CD8-positive, alpha-beta memory T cell (primary cell): ENCODE data around the gene SOCS4. TPM values are rescaled to one million over a fixed set of nuclear protein-coding genes. Genes with fewer than 3 reads are reported as not detected.

Experiments
- CTCF ChIA-PET: fragments of 350-600 bp; sonication (Branson Sonifier 250); formaldehyde crosslinking; loops from one replicate; lab custom pipeline; 2021; ENCODE audit warnings: antibody characterized with exemption; lab: Charles Lee
- POLR2A ChIA-PET: fragments of 350-600 bp; sonication (Branson Sonifier 250); formaldehyde crosslinking; loops from one replicate; lab custom pipeline; 2021; ENCODE audit warnings: antibody characterized with exemption; lab: Charles Lee
- DNase-seq, 5 donors: peaks; one replicate each; pipeline versions ENCODE4 v3.0.0 to v3.0.0-alpha.2; 2020 to 2022; ENCODE audit warnings: mixed read lengths in 1 of 5
- H3K27ac ChIP-seq: one replicate; pipeline ENCODE4 v1.7.0; 2013; ENCODE audit warnings: low read depth, mild to moderate bottlenecking, low read length, moderate library complexity
- H3K27me3 ChIP-seq: 2 replicates; pipeline ENCODE4 v1.7.0; 2013; ENCODE audit warnings: low read length, mild to moderate bottlenecking; ENCODE audit not compliant: insufficient read depth, poor library complexity, severe bottlenecking
- H3K36me3 ChIP-seq: 2 replicates; pipeline ENCODE4 v1.7.0; 2013; ENCODE audit warnings: mild to moderate bottlenecking, low read length, moderate library complexity; ENCODE audit not compliant: insufficient read depth
- H3K4me1 ChIP-seq: 2 replicates; pipeline ENCODE4 v1.7.0; 2013; ENCODE audit warnings: mild to moderate bottlenecking, low read length, moderate library complexity; ENCODE audit not compliant: insufficient read depth
- H3K4me3 ChIP-seq: 2 replicates; pipeline ENCODE4 v1.7.0; 2013; ENCODE audit warnings: mild to moderate bottlenecking, low read length
- H3K9me3 ChIP-seq: 2 replicates; pipeline ENCODE4 v1.7.0; 2013; ENCODE audit warnings: mild to moderate bottlenecking, low read length
- H3K27ac Mint-ChIP-seq, 8 donors: one replicate each; pipeline ENCODE4 v1.8.0; 2020 to 2021; ENCODE audit warnings: mixed read lengths in 8 of 8, mild to moderate bottlenecking in 6 of 8, inconsistent platforms in 3 of 8, moderate library complexity in 3 of 8
- H3K27me3 Mint-ChIP-seq, 2 donors: one replicate each; pipeline ENCODE4 v1.8.0; 2020 to 2021; ENCODE audit warnings: mixed read lengths in 2 of 2, mild to moderate bottlenecking in 1 of 2, moderate library complexity in 1 of 2
- H3K36me3 Mint-ChIP-seq, 3 donors: one replicate each; pipeline ENCODE4 v1.8.0; 2020 to 2021; ENCODE audit warnings: mixed read lengths in 3 of 3, inconsistent platforms in 1 of 3, mild to moderate bottlenecking in 1 of 3
- H3K4me1 Mint-ChIP-seq, 3 donors: one replicate each; pipeline ENCODE4 v1.8.0; 2020 to 2021; ENCODE audit warnings: mixed read lengths in 3 of 3, inconsistent platforms in 1 of 3, mild to moderate bottlenecking in 1 of 3
- H3K4me3 Mint-ChIP-seq, 7 donors: one replicate each; pipeline ENCODE4 v1.8.0; 2020 to 2021; ENCODE audit warnings: mixed read lengths in 7 of 7, mild to moderate bottlenecking in 6 of 7, moderate library complexity in 4 of 7, inconsistent platforms in 2 of 7
- H3K9me3 Mint-ChIP-seq, 5 donors: one replicate each; pipeline ENCODE4 v1.8.0; 2020 to 2022; ENCODE audit warnings: mixed read lengths in 5 of 5, mild to moderate bottlenecking in 3 of 5, moderate library complexity in 2 of 5, inconsistent platforms in 1 of 5
- polyA plus RNA-seq: library from polyadenylated mRNA; unstranded; fragments of 300-500 nt; fragmentation: Illumina TruSeq; gene quantifications from one replicate; pipeline ENCODE4 v1.2.3, GENCODE V29; 2021
- total RNA-seq, 2 experiments: library from RNA; stranded (reverse); gene quantifications; one replicate each; pipeline ENCODE4 v1.2.3, GENCODE V29; 2021

The SOCS4 gene, protein sequence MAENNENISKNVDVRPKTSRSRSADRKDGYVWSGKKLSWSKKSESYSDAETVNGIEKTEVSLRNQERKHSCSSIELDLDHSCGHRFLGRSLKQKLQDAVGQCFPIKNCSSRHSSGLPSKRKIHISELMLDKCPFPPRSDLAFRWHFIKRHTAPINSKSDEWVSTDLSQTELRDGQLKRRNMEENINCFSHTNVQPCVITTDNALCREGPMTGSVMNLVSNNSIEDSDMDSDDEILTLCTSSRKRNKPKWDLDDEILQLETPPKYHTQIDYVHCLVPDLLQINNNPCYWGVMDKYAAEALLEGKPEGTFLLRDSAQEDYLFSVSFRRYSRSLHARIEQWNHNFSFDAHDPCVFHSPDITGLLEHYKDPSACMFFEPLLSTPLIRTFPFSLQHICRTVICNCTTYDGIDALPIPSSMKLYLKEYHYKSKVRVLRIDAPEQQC
- total RNA-seq (10 to 100 TPM; 38.0 to 44.8 TPM), polyA plus RNA-seq (2.3 TPM)

GRCh38 chr14:55026793-55027561, at the start of gene SOCS4, which contains the start of gene WDHD1:
Gene SOCS4 (plus strand): TSS chr14:55027236. CDS start chr14:55043042, 15,806 bp downstream.
Gene WDHD1 (minus strand): TSS chr14:55027099. CDS start chr14:55026787, 312 bp downstream.
- Histone ChIP-seq H3K4me3 (peak within 1 kb of the TSS; percentile 72), H3K4me1 (peaks cover 19% of the 10 kb centered on the region), H3K27me3 (no peaks in the 10 kb centered on the region), H3K9me3 (no peaks in the 10 kb centered on the region), H3K36me3 (no peaks in the 10 kb centered on the region), H3K27ac (peak within 1 kb of the TSS; percentile 83)
- ChIA-PET POLR2A (interaction anchor here (0.9 to 2.0 kb wide), 5 partner anchors 11 to 165 kb away, joined by 4 to 10 read pairs (median 8); partner anchors contain the start of genes DLGAP5, GCH1 and MAPK1IP1L), CTCF (interaction anchor here (0.8 to 3.6 kb wide), 6 partner anchors 12 to 120 kb away, joined by 3 to 28 read pairs (median 3); partner anchors contain the start of gene MAPK1IP1L)
- Mint-ChIP-seq H3K9me3 (no peaks in the 10 kb centered on the region), H3K36me3 (peaks cover 0 to 17% (median 0%) of the 10 kb centered on the region in 3 donors), H3K27ac (peak within 1 kb of the TSS; percentile 89 to 99 (median 95)), H3K4me1 (peaks cover 50 to 63% (median 59%) of the 10 kb centered on the region in 3 donors), H3K4me3 (peak within 1 kb of the TSS; percentile 92 to 100 (median 94)), H3K27me3 (no peaks in the 10 kb centered on the region)
- peak; percentile 96 to 97 (median 96) for DNase-seq

- peaks cover 0 to 5% (median 3%) of the 10 kb centered on the region in 3 donors for H3K36me3 Mint-ChIP-seq
- Histone ChIP-seq H3K27me3 (no peaks in the 10 kb centered on the region), H3K4me1 (no peaks in the 10 kb centered on the region), H3K27ac (no peak overlapping the region), H3K4me3 (no peak overlapping the region), H3K36me3 (no peaks in the 10 kb centered on the region), H3K9me3 (no peaks in the 10 kb centered on the region)
- POLR2A ChIA-PET, result no interaction called here
- no peak overlapping the region for H3K4me3 Mint-ChIP-seq
- no peaks in the 10 kb centered on the region for H3K9me3 Mint-ChIP-seq
- peak overlapping the region in 2 of 8 donors; percentile 42 to 44 for H3K27ac Mint-ChIP-seq
- DNase-seq, result no peak
- CTCF ChIA-PET, result no interaction called here
- peaks cover 0 to 9% (median 1%) of the 10 kb centered on the region in 3 donors for H3K4me1 Mint-ChIP-seq
- no peaks in the 10 kb centered on the region for H3K27me3 Mint-ChIP-seq
Measured at GRCh38 chr14:54979039-54979438, 48.0 kb upstream of the SOCS4 start.

DNA sequence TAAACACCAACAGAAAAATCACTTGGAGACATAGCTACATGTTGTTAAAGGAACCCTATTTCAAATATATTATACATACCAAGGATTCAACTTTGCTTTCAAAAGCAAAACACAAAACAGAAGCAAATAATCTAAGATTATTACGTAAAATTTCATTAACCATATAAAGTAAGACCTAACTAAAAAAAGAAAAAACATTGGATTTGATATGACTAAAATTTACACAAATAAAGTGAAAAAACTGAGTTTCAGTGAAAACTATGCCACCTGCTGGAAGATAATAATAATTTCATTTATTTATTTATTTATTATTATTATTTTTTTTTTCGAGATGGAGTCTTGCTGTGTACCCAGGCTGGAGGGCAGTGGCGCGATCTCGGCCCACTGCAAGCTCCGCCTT, 45.3 kb upstream of the SOCS4 start:
- DNase-seq, result no peak
- no peaks in the 10 kb centered on the region for H3K36me3 ChIP-seq
- H3K27me3 Mint-ChIP-seq, result no peaks in the 10 kb centered on the region
- peaks cover 4 to 12% (median 6%) of the 10 kb centered on the region in 3 donors for H3K36me3 Mint-ChIP-seq
- H3K4me3 Mint-ChIP-seq, result no peak overlapping the region
- peaks cover 0 to 5% (median 0%) of the 10 kb centered on the region in 3 donors for H3K4me1 Mint-ChIP-seq
- no peaks in the 10 kb centered on the region for H3K9me3 ChIP-seq
- ChIA-PET CTCF (interaction anchor here (1.0 to 1.6 kb wide), 2 partner anchors 100 to 140 kb away, joined by 3 to 4 read pairs; no protein-coding TSS in a partner anchor), POLR2A (no interaction called here)
- no peaks in the 10 kb centered on the region for H3K27me3 ChIP-seq
- no peak overlapping the region for H3K27ac ChIP-seq
- H3K4me3 ChIP-seq, result no peak overlapping the region
- H3K27ac Mint-ChIP-seq, result peak overlapping the region in 1 of 8 donors; percentile 36
- H3K4me1 ChIP-seq, result no peaks in the 10 kb centered on the region
- H3K9me3 Mint-ChIP-seq, result no peaks in the 10 kb centered on the region

DNA sequence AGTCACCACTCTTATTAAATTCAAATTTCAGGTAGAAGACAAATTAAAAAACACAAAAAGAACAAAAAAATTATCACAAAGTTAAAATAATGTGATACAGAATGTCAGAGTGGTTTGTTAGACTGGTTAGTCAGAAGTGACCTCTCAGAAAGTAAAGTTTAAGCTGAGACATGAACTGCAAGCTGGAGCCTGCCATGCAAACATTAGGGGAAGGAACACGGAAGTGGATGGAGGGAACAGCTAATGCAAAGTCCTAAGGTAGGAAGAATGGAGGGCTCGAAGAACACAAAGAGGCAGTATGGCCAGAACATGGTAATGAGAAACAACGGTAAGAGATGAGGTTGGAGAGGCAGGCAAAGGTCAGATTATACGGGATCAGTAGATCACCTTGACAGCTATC, 41.9 kb upstream of the SOCS4 start:
- H3K9me3 Mint-ChIP-seq, result no peaks in the 10 kb centered on the region
- Histone ChIP-seq H3K36me3 (no peaks in the 10 kb centered on the region), H3K4me1 (no peaks in the 10 kb centered on the region), H3K9me3 (no peaks in the 10 kb centered on the region), H3K27ac (no peak overlapping the region), H3K27me3 (no peaks in the 10 kb centered on the region), H3K4me3 (no peak overlapping the region)
- H3K27ac Mint-ChIP-seq, result peak overlapping the region in 1 of 8 donors; percentile 47
- no peak for DNase-seq
- H3K27me3 Mint-ChIP-seq, result no peaks in the 10 kb centered on the region
- peaks cover 3 to 17% (median 4%) of the 10 kb centered on the region in 3 donors for H3K36me3 Mint-ChIP-seq
- no peaks in the 10 kb centered on the region for H3K4me1 Mint-ChIP-seq
- no peak overlapping the region for H3K4me3 Mint-ChIP-seq
- CTCF ChIA-PET, result interaction anchor here (1.0 kb wide), 1 partner anchor 419 kb away, joined by 3 read pairs; the partner anchor contains the start of gene SAMD4A
- POLR2A ChIA-PET, result no interaction called here

GRCh38 chr14:55000381-55000780, 26.7 kb upstream of the SOCS4 start:
- H3K36me3 ChIP-seq, result no peaks in the 10 kb centered on the region
- H3K36me3 Mint-ChIP-seq, result peaks cover 5 to 9% (median 9%) of the 10 kb centered on the region in 3 donors
- DNase-seq, result peak in 1 of 5 donors; percentile 21
- no peaks in the 10 kb centered on the region for H3K9me3 ChIP-seq
- H3K4me1 Mint-ChIP-seq, result peaks cover 0 to 15% (median 7%) of the 10 kb centered on the region in 3 donors
- no peaks in the 10 kb centered on the region for H3K9me3 Mint-ChIP-seq
- peak overlapping the region in 6 of 8 donors; percentile 6 to 82 (median 62) for H3K27ac Mint-ChIP-seq
- H3K4me3 ChIP-seq, result no peak overlapping the region
- ChIA-PET CTCF (no interaction called here), POLR2A (no interaction called here)
- H3K27me3 Mint-ChIP-seq, result no peaks in the 10 kb centered on the region
- H3K27ac ChIP-seq, result no peak overlapping the region
- no peaks in the 10 kb centered on the region for H3K27me3 ChIP-seq
- peak overlapping the region in 2 of 7 donors; percentile 0 to 30 for H3K4me3 Mint-ChIP-seq
- H3K4me1 ChIP-seq, result no peaks in the 10 kb centered on the region

- ChIA-PET CTCF (no interaction called here), POLR2A (no interaction called here)
- Histone ChIP-seq H3K4me3 (no peak overlapping the region), H3K27me3 (no peaks in the 10 kb centered on the region), H3K9me3 (no peaks in the 10 kb centered on the region), H3K27ac (no peak overlapping the region), H3K4me1 (no peaks in the 10 kb centered on the region), H3K36me3 (no peaks in the 10 kb centered on the region)
- H3K27me3 Mint-ChIP-seq, result no peaks in the 10 kb centered on the region
- no peaks in the 10 kb centered on the region for H3K9me3 Mint-ChIP-seq
- H3K27ac Mint-ChIP-seq, result peak overlapping the region in 2 of 8 donors; percentile 18 to 79
- no peak overlapping the region for H3K4me3 Mint-ChIP-seq
- H3K4me1 Mint-ChIP-seq, result peaks cover 0 to 8% (median 4%) of the 10 kb centered on the region in 3 donors
- DNase-seq, result no peak
- peaks cover 0 to 16% (median 13%) of the 10 kb centered on the region in 3 donors for H3K36me3 Mint-ChIP-seq
Measured at GRCh38 chr14:55005071-55005470, 22.0 kb upstream of the SOCS4 start.

DNA sequence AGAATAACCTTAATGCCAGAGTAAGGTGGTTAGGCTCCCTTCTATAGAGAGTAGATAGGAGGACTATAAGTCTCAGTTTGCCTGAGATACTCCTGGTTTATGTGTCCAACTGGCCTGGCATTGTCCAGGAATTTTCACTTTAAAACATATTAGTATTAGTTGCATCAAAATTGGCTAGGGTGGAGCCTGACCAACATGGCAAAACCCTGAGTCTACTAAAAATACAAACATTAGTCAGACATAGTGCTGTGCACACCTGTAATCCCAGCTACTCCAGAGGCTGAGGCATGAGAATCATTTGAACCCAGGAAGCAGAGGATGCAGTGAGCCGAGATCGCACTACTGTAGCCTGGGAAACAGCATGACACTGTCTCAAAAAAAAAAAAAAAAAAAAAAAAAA, 12.0 kb upstream of the SOCS4 start:
- H3K27me3 ChIP-seq, result no peaks in the 10 kb centered on the region
- H3K9me3 ChIP-seq, result no peaks in the 10 kb centered on the region
- ChIA-PET CTCF (interaction anchor here (1.0 kb wide), 1 partner anchor 12 kb away, joined by 3 read pairs; the partner anchor contains the start of genes SOCS4 and WDHD1), POLR2A (interaction anchor here (0.6 to 0.7 kb wide), 3 partner anchors 12 to 1564 kb away, joined by 5 to 10 read pairs (median 5); partner anchors contain the start of genes SOCS4, TMEM260 and WDHD1)
- Mint-ChIP-seq H3K27ac (no peak overlapping the region), H3K27me3 (no peaks in the 10 kb centered on the region), H3K9me3 (no peaks in the 10 kb centered on the region), H3K36me3 (peaks cover 3 to 9% (median 5%) of the 10 kb centered on the region in 3 donors), H3K4me1 (no peaks in the 10 kb centered on the region), H3K4me3 (no peak overlapping the region)
- H3K4me3 ChIP-seq, result no peak overlapping the region
- no peak for DNase-seq
- no peaks in the 10 kb centered on the region for H3K4me1 ChIP-seq
- H3K36me3 ChIP-seq, result no peaks in the 10 kb centered on the region
- no peak overlapping the region for H3K27ac ChIP-seq
